ENCODE data around the gene PTTG1IP2. TPM values are rescaled to one million over a fixed set of nuclear protein-coding genes. Genes with fewer than 3 reads are reported as not detected.

PTTG1IP2 gene
- total RNA-seq, 2 experiments from 2014 or later: not detected

DNA sequence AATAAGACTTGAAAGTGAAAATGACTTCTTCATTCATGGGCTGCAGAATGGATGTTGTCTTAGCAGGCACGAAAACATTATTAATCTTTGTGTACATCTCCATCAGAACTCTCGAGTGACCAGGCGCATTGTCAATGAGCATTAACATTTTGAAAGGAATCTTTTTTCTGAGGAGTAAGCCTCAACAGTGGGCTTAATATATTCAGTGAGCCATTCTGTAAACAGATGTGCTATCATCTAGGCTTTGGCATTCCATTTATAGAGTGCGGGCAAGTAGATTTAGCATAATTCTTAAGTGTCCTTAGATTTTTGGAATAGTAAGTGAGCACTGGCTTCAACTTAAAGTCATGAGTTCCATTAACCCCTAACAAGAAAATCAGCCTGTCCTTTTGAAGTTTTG is 33.1 kb downstream of the PTTG1IP2 start:
- POLR2A ChIA-PET: interaction anchor here (0.8 kb wide), 1 partner anchor 1024 kb away, joined by 3 read pairs; no protein-coding TSS in a partner anchor
- Mint-ChIP-seq H3K9me3 (no peaks in the 10 kb centered on the region), H3K27me3 (peaks cover 4% of the 10 kb centered on the region), H3K4me3 (no peak overlapping the region), H3K4me1 (ENCODE audit: low read depth) (no peaks in the 10 kb centered on the region), H3K36me3 (ENCODE audit: low read depth) (no peaks in the 10 kb centered on the region), H3K27ac (no peak overlapping the region)
- ATAC-seq (no peak), DNase-seq (no peak)
- TF ChIP-seq, protein P1, sequence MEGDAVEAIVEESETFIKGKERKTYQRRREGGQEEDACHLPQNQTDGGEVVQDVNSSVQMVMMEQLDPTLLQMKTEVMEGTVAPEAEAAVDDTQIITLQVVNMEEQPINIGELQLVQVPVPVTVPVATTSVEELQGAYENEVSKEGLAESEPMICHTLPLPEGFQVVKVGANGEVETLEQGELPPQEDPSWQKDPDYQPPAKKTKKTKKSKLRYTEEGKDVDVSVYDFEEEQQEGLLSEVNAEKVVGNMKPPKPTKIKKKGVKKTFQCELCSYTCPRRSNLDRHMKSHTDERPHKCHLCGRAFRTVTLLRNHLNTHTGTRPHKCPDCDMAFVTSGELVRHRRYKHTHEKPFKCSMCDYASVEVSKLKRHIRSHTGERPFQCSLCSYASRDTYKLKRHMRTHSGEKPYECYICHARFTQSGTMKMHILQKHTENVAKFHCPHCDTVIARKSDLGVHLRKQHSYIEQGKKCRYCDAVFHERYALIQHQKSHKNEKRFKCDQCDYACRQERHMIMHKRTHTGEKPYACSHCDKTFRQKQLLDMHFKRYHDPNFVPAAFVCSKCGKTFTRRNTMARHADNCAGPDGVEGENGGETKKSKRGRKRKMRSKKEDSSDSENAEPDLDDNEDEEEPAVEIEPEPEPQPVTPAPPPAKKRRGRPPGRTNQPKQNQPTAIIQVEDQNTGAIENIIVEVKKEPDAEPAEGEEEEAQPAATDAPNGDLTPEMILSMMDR (IDR thresholded peaks at IDR 0.05): no peak
- CTCF ChIA-PET: no interaction called here
- intact Hi-C loops (cut with micrococcal nuclease): no loop called here

DNA sequence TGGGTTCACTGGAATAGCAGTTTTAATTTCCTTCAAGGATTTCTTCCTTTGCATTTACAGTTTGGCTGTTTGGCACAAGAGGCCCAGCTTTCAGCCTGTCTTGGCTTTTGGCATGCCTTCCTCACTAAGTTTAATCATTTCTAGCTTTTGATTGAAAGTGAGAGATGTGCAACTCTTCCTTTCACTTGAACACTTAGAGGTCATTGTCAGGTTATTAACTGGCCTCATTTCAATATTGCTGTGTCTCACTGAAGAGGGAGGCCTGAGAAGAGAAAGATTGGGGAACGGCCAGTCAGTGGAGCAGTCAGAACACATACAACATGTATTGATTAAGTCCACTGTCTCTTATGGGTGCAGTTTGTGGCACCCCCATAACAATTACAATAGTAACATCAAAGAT is 33.9 kb downstream of the PTTG1IP2 start:
- peaks cover 3% of the 10 kb centered on the region for H3K27me3 Mint-ChIP-seq
- H3K27ac Mint-ChIP-seq: no peak overlapping the region
- no peak for DNase-seq
- TF ChIP-seq, protein P1 (IDR thresholded peaks at IDR 0.05): no peak
- no peaks in the 10 kb centered on the region for H3K36me3 Mint-ChIP-seq (ENCODE audit: low read depth)
- no peaks in the 10 kb centered on the region for H3K4me1 Mint-ChIP-seq (ENCODE audit: low read depth)
- H3K4me3 Mint-ChIP-seq: no peak overlapping the region
- CTCF ChIA-PET: no interaction called here
- ATAC-seq: no peak
- no peaks in the 10 kb centered on the region for H3K9me3 Mint-ChIP-seq
- intact Hi-C loops (cut with micrococcal nuclease): no loop called here
- POLR2A ChIA-PET: no interaction called here

DNA sequence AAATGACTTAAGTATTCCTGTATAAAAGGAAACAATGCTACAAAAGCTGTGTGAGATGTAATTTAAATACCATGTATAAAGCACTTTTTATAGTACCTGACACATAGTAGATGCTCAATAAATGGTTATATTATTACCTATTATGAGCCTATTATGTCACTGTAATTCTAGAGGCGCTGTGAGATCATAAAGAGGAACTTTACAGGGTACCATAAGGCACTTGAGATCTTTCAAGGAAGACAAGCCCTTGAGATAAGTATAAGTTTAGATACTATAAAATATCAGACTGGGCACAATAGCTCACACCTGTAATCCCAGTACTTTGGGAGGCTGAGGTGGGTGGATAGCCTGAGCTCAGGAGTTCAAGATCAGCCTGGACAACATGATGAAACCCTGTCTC is 38.3 kb downstream of the PTTG1IP2 start:
- CTCF ChIA-PET: no interaction called here
- no peaks in the 10 kb centered on the region for H3K9me3 Mint-ChIP-seq
- H3K27me3 Mint-ChIP-seq: peaks cover 2% of the 10 kb centered on the region
- H3K4me3 Mint-ChIP-seq: no peak overlapping the region
- H3K36me3 Mint-ChIP-seq (ENCODE audit: low read depth): no peaks in the 10 kb centered on the region
- no peak overlapping the region for H3K27ac Mint-ChIP-seq
- POLR2A ChIA-PET: no interaction called here
- no peaks in the 10 kb centered on the region for H3K4me1 Mint-ChIP-seq (ENCODE audit: low read depth)
- DNase-seq: no peak
- intact Hi-C loops (cut with micrococcal nuclease): no loop called here
- ATAC-seq: no peak
- TF ChIP-seq, protein P1 (IDR thresholded peaks at IDR 0.05): no peak

DNA sequence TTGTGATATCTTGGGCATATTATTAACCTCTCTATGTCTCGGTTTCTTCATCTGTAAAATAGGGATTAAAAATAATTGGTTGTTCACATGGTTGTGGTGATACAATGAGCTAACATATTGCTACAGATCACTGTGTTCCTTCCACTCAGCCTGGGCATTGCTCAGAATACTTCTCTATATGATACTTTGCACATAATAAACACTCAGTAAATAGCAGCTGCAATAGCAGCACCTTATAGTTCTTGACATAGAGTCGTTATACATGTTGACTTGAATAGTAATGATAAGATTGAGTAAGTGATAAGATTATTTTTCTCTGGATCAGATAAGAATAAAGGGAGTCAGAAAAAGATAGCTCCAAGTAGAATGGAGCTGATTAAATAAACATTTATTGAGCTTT is 42.3 kb downstream of the PTTG1IP2 start:
- ChIA-PET CTCF (interaction anchor here (0.8 to 1.2 kb wide), 2 partner anchors 57 to 117 kb away, joined by 3 read pairs; no protein-coding TSS in a partner anchor), POLR2A (no interaction called here)
- TF ChIP-seq, protein P1 (IDR thresholded peaks at IDR 0.05): no peak
- H3K9me3 Mint-ChIP-seq: no peaks in the 10 kb centered on the region
- no peak overlapping the region for H3K4me3 Mint-ChIP-seq
- intact Hi-C loops (cut with micrococcal nuclease): no loop called here
- H3K36me3 Mint-ChIP-seq (ENCODE audit: low read depth): no peaks in the 10 kb centered on the region
- H3K27ac Mint-ChIP-seq: no peak overlapping the region
- H3K27me3 Mint-ChIP-seq: peaks cover 5% of the 10 kb centered on the region
- H3K4me1 Mint-ChIP-seq (ENCODE audit: low read depth): no peaks in the 10 kb centered on the region
- DNase-seq (no peak), ATAC-seq (no peak)

DNA sequence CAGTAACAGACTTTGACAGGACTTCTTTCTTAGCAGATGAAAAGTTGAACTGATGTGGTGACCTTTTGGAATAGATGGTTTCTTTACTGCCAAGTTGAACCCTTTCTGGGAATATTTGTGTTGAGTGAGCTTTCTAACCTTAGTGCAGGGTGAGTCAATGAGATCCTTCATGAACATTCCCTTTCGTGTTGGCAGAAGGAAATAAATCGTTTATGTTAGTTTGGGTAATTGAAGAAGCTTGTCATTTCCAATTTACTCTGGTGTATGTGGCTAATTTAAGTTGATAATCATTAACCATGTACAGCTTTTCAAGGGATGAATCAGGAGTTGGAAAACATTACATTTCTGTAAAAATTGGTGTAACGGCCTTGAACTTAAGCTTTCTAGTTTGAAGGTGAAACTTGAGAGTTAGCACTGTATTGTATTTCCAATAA is 43.4 kb downstream of the PTTG1IP2 start:
- Mint-ChIP-seq H3K27me3 (peaks cover 5% of the 10 kb centered on the region), H3K4me3 (no peak overlapping the region)

More for the DNA sequence above, 43.4 kb downstream of the PTTG1IP2 start:
- H3K9me3 Mint-ChIP-seq: no peaks in the 10 kb centered on the region
- CTCF ChIA-PET: no interaction called here
- H3K27ac Mint-ChIP-seq: no peak overlapping the region
- intact Hi-C loops (cut with micrococcal nuclease): no loop called here
- POLR2A ChIA-PET: no interaction called here
- no peaks in the 10 kb centered on the region for H3K36me3 Mint-ChIP-seq (ENCODE audit: low read depth)
- H3K4me1 Mint-ChIP-seq (ENCODE audit: low read depth): no peaks in the 10 kb centered on the region
- no peak for DNase-seq
- ATAC-seq: no peak
- TF ChIP-seq, protein P1 (IDR thresholded peaks at IDR 0.05): no peak
